CD4-positive, alpha-beta T cell treated with Interleukin-1 beta for 1 hour (primary cell): ENCODE data around the gene HOXD1.

Source experiments
- DNase-seq, 2 donors: peaks; one replicate each; pipeline ENCODE4 v3.0.0-alpha.2; 2020 to 2022

Gene HOXD1

DNA sequence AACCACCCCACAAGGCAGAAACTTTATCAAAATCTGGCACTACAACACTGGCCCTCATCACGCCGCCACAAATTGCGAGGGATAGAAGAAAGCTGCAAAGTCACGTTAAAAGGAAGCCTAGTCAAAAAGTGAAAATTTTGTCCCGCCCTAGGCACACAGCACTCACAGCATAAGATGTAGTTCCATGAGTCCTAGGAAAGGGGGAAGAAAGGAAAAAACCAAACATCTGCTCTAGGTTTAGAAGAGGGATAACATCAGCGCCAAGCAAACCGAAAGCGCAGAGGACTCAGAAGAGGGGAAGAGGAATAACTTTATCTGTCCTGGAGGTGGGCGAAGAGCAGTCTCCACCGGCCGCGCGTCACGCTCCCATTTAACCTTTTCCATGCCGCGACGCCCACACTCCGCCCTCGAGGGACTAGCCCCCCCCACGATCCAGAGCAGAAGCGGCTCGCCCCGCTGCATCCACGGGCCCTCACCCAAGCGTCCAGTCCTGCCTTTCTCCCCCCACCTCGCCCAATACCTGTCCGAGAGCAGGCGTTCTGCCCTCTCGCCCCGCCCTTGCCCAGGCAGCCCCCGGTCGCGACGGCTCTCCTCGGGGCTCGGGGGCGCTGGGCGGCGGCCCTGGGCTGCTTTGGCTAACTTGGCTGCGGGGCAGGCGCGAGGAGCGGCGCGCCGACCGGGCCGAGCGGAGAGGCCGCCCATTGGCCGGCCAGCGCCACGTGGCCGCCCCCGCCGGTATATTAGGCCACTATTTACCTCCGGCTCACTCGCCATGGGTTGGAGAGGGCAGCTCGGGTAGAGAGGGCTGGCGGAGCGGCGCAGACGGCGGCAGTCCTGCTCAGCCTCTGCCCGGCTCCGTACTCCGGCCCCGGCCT, at the start of gene HOXD1:
HOXD1 (plus strand) TSS at position 770 of the 875 bp plus-strand sequence. CDS start 134 bp downstream, outside the sequence.
- DNase-seq = no peak

DNA sequence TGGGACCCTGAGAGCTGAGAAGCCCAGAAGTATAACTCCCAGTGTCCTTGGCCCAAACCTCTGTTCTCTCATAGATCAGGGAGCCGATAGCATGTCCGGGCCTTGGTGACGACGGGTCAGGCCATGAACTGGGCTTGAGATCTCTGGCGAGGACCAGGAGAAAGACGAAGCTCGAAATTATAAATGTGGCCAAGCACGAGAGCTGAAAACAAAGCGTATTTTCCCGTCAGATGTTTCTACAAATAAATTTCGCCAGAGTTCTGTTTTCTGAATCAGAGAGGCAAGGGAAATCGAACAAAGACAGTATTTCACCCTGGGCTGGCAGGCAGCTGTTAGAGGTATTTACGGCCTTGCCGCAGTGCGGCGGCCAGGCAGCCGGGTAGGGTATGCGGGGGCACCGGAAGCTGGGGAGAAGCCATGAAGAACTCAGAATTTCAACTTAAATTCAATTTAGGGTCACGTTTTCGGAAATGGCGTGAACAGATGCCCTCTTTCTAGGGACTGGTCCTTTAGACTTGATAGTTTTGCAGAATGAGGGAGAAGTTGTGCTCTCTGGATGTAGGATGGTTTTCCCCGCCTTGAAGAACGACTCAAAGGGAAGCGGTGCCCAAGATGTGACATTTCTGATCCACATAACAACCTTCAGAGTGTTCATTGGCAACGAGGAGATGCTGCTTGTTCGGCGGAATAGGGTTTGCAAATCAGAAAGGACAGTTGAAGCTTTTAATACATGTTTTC, 49.4 kb upstream of the HOXD1 start:
- no peak for DNase-seq

DNA sequence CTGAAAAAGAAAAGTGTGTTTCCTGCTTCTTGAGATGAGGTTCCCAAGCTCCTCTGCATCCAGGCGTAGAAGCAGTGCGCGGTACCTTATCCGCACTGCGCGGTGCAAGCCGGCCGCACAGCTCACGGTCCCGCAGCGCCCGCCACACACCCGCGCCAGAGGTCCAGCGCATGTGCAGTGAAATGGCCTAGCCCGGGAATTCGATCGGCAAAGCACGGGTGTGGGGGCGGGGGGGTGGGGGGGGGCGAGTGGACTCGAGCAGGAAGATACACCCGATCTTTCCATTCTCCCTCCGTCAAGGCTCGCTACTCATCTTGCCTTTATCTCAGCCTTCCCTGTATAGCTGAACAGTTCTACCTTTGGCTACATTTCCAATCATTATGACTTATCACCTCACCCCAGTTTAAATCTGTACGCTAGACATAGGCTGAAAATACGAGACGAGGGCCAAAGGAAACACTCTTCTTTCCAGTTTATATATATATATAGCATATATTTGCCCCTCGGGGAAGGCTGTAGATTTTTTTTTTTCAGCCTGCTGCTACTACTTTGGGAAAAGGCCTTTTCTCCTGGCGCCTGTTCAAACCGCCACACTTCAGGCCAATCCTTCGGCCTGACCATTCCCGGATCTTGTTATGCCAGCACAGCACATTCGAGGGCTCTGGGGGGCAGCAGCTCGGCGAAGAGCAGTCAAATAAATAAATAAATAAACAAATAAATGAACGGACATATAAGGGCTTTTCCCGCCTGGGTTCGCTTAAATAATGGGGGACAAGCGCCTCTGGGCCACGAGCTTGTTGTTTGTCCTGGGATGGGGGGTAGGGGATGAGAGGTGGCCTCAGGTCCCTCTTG, 48.6 kb upstream of the HOXD1 start:
- DNase-seq = no peak

DNA sequence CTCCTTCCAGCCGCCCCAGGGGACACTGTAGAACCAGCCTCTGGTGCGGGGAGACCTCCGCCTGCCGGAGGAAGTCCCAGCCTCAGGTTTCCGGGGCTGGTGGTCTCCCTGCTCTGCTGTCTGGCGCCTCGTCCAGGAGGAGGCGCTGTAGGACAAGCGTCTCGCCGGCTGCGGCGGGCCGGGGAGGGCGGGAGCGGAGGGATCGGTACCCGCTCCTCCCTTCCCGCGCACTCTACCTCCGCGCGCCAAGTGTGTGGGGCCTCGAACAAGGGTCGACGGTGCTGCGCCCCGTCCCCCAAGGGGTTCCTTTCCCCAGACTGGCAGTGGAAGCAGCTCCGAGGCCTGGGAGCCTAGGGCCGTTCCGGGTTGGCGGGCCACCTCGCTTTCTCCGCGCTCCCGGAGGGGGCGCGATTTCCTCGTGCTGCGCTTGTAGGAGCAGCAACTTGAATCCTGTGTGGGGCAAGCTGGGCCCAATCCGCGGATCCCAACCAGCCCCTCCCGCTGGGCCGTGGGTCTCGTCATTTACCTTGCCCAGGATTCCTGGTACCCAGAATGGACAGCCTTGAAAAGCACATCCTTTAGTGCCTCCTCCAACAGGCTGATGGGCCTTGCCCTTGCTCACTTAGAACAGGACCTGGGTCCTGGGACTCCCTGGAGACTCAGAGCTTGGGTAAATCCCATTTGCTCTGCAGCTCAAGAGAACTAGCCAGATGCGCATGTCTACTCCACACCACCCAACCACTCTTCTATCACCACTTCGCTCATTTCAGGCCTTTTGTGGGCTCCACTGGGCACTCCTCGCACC, 47.8 kb upstream of the HOXD1 start:
- DNase-seq = peak; percentile 57 to 58

DNA sequence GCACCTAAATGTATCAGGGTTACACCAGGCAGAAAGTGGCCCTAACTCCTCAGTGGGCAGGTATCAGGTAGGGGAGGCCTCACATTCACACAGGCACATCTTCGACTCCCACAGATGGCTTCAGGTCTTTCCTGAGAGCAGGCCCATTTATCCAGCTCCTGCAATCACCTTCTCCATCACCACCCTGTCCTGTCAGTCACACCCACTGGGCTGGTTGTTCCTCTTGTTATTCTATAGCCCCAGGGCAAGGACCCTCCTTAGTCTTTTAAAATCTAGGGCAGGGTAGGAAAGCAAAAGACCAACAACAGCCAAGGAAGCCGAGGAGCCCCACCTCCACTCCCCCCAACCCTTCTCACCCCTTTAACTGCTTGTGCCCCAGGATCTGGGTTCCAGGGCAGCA, 46.2 kb upstream of the HOXD1 start:
- no peak for DNase-seq

DNA sequence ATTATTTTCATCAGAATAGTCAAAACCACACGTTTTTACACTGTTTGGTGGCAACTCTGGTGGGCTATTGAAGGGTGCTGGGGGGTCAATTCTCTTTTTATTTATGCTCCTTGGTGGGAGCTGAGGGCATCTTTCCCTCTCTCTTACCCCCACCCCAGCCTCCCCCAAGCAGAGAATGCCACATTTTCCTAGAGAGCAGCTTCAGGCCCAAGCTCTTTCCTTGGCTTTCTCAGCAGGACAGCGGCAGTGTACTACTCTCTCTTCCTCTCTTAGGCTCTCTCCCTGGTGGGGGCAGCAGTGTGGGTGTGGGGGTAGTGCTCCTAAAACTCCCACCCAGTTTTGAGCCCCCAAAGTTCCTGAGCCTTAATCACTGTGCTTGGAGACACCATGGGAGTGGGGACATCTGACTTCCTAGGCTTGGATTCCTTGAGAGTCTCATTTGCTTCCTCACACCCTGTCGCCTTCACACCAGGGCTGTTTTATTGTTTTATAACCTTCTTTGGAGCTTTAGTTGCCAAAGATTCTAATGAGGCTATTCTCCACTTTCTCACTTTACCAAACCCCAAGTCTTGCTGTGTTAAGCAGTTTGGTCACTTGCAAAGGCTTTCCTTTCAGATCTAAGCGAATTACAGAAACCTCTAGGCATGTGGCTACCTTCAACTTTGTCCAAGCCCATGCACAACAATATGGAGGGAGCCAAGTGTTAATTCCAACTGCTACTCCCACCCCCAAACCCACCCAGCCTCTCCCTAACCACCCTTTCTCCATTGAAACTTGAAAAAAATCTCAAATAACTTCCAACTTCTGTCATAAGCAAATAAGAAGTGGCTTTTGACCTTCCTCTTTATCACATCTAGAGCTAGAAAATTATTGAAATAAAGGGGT, 43.1 kb upstream of the HOXD1 start:
- DNase-seq = no peak

DNA sequence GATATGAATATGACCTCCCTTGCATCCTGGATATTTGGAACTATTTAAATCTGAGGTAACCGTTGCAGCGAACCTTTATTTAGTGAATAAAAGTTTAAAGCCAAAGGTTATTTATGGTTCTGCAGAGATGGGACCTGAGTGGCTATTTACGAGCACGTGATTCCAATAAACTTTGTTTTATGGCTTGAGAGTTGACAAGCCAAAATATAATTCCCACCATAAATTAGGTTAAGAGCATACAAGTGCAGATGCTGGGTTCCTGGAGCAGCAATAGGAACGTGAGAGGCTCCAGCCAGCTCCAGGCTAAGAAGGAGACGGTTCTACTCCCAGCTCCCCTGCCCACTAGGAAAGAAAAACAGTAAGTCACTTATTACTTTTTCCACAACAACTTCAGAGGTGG, 42.4 kb upstream of the HOXD1 start:
- no peak for DNase-seq

DNA sequence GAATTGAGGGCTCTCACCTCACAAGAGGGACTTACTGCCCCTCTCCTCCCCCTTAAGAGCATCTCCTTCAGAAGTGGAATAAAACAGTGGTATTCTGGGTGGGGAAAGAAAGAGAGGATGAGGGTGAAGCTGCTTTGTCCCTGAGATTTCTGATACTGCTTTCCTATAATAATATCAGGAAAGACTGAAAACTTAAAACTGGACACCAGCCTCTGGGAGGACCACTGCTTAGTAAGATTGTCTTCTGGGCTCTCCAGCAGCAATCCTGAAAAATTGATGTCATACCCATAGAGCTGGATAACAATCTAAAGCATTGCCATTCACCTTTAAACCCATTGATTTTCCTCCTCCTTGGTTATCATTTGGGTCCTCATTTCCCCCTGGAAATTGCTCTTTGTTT, 41.8 kb upstream of the HOXD1 start:
- no peak for DNase-seq

DNA sequence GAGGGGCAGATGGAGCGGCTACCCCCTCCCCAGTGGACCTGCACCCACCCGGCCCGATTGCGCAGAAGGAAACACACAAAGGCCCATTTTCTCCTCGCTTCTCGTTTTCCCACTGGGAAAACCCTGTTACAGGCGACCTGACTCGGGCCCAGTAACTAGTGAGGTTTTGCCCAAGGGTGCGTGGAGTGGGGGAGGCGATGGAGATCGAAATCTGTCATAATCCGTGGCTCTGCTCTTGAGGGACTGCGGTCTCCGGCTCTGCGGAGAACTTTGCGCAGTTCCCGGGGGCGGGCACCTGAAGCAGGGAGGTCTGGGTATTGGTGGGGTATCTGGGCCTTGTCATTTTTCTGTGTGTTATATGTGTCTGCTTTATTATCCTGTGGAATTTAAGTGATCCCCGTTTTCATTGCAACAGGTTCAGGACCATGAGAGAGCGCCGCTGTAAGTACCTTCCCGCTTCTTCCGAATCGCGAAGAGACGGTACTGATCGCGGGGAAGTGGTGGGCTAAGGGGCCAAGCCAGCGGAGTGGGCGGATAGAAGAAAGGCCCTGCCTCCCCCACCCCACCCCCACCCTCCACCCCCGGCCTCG, 41.2 kb upstream of the HOXD1 start:
- DNase-seq = no peak

DNA sequence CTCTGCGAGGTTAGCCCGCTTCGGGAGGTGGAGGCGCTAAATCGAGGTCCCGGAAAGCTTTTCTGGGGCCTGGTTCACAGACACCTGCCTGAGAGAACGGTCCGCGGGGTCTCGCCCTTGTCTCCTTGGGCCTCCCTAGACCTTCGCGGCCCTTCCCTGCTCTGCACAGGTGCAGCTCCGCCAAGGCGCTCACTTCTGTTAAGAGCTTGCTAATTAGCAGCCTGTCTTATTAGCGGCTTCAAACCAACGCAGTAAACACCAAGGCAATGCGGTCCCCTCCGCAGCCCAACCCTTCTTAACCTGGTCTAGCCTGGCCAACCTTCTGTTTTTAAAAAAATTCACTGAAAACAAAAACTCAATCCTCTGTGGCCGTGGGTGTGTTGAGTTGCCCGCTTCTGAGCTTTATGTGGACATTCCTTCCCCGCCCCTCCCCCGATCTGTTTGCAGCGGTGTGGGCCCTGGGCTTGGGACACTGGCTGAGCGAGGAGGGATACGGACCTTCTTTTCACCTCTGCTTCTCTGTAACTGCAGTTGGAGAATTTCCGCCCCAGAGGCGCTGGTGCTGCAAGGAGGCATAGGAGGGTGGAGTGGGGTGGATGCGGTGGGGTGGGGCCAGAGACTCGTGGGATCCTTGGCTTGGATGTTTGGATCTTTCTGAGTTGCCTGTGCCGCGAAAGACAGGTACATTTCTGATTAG, 40.5 kb upstream of the HOXD1 start:
- no peak for DNase-seq

DNA sequence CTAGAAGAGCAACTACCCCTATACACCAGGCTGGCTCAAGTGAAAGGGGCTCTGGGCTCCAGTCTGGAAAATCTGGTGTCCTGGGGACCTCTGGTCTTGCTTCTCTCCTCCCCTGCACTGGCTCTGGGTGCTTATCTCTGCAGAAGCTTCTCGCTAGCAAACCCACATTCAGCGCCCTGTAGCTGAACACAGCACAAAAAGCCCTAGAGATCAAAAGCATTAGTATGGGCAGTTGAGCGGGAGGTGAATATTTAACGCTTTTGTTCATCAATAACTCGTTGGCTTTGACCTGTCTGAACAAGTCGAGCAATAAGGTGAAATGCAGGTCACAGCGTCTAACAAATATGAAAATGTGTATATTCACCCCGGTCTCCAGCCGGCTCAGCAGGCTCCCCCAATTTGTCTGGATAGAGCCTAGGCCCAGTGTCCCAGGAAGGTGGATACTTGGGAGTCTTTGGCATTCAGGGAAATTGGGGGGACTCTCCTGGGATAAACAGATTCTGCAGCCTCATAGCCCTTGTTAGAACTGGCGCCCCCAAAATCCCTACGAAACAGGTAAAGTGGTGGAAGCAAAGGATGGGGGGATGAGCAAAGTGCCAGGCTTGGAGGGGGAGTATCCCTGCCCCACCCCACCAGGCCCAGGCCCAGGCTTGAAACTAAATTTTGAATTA, 39.6 kb upstream of the HOXD1 start:
- DNase-seq = no peak

DNA sequence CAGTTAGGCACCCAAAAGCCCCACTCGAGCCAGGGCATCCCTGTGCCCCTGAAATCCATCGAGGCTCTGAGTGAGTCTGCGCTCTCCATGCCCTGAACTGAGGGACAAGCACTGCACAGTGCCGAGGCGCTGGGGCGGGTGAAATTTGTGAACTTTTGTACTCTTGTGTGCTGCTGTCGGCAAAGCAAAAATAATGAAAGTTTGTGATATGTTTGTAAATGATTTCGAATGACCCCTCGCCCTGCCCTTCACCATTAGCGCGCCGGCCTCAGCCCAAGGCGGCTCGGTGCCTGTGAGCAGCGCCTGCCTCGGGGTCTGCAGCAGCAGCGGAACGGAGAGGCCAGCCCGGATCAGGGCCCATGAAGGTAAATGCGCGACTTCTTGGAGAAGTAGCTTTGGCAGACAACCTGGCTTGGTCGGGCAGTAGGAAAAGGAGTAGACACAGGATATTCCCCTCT, 39.0 kb upstream of the HOXD1 start:
- no peak for DNase-seq

DNA sequence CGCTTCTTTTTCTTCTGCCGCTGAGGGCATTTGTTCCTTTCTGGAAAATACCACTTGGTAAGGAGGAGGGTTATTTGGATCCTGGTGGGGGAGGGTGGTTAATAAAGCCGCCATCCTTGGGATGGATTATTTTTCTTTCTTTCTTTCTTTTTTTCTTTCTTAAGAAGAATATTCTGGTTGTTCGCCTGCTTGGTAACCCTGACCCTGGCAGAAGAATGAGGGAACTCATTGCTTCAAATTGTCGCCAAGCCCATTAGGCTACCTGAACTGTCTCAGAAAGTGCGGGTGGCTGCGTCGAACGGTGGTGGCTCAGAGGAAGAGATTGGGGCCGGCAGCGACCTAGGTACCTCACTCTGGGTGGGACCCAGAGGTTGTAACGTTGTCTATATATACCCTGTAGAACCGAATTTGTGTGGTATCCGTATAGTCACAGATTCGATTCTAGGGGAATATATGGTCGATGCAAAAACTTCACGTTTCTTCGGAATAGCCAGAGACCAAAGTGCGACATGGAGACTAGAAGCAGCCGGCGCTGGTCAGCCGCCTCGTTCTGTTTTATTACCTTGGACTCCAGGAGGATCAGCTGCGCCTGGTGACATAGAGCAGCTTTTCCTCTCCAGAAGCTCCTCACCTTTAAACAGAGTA, 38.4 kb upstream of the HOXD1 start:
- DNase-seq = no peak

DNA sequence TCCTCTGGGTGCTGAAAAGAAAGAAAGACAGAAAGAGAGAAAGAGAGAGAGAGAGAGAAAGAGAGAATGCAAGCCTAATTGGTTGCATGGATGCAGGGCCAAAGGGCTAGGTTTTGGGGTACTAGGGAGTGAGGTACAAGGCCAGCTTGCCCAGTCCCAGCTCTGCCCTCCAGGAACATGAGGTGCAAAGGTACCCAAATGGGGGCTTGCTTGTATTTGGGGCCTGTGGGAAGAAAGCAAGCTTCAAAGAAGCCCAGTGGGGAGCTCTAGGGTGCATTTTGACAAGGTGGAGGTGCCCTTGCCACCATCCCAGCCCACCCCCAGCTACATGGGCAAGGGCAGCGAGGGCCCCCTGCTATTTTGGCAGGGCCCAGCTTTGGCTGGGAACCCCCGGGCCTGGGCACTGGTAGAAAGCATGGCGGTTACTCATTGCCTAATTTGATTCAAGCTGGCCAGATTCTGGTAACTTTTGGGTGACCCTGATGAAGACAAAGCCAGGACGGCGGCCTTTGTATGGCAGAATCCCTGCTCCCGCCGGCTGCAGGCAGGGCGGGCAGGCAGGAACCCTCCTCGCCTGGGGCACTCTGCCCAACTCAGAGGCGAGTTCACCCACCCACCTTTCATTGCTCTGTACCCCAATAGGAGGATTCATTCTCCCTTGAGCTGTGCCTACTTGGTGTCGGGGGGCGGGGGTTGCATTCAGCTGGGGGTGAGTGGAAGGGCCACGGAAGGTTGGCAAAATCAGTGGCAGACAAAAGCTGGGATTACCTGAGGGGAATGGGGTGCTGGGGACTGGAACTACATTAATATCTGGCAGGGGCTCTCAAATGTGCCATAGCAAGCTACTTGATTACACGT, 37.7 kb upstream of the HOXD1 start:
- DNase-seq = no peak

DNA sequence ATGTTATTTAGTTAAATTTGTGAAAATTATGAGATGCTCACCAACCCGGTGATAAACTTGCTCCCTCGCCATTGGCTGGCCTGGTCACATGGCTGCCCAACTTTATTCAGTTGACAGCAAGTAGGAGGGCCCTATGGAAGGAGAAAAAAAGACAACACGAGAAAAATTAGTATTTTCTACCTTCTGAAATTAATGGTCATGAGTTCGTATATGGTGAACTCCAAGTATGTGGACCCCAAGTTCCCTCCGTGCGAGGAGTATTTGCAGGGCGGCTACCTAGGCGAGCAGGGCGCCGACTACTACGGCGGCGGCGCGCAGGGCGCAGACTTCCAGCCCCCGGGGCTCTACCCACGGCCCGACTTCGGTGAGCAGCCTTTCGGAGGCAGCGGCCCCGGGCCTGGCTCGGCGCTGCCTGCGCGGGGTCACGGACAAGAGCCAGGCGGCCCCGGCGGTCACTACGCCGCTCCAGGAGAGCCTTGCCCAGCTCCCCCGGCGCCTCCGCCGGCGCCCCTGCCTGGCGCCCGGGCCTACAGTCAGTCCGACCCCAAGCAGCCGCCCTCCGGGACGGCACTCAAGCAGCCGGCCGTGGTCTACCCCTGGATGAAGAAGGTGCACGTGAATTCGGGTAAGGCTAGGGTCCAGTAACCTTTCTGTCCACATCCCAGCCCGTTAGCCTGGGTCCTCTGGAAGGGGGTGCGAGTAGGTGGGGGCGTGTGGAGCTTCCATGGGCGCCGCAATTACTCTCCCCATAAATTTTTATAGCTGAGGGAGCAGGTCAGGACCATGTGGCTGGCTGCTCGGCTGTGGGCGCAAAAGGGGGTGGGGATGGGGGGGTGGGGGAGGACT, 36.8 kb upstream of the HOXD1 start, which contains the start of gene HOXD4:
HOXD4 (plus strand) TSS at position 109 of the 846 bp plus-strand sequence; CDS start at position 193, 84 bp downstream.
- no peak for DNase-seq

DNA sequence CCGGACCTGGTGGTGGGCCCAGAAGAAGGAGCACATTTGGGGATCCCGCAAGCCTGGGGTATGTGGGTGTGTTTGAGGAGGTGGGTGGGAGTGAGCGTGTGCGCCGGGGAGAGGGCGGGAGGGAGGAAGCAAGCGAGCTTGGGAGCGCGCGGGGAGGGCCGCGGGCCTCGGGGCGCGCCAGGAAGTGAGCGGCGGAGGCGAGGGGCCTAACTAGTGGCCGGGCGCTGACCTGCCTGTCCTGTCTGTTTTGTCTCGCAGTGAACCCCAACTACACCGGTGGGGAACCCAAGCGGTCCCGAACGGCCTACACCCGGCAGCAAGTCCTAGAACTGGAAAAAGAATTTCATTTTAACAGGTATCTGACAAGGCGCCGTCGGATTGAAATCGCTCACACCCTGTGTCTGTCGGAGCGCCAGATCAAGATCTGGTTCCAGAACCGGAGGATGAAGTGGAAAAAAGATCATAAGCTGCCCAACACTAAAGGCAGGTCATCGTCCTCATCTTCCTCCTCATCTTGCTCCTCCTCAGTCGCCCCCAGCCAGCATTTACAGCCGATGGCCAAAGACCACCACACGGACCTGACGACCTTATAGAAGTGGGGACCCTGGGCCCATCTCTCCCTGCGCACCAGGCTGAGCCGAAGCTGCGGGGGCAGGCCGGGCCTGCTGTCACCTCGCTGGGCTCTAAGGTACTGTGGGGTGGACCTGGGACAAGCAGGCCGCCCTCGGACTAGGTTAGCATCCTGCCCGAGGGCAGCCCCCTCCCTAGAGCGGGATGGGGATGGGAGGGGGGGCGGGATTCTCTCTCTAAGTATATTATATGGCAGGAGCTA, 35.9 kb upstream of the HOXD1 start:
- no peak for DNase-seq
